GM23338 (cell line): ENCODE measurements around the gene CLSTN1. TPM values are rescaled to one million over a fixed set of nuclear protein-coding genes. Genes with fewer than 3 reads are reported as not detected.

Experiments
- ATAC-seq: fragments of 200-7000 bp; cut with Tn5 transposase; 3 replicates; pipeline ENCODE4 v1.9.1; 2020
- DNase-seq: peaks from one replicate; pipeline ENCODE4 v3.0.0-alpha.2; 2015; ENCODE audit warnings: low spot score
- H2AFZ ChIP-seq: fragments of 200-600 bp; sonication (generic); 2 replicates; pipeline ENCODE4 v1.8.0; 2016; ENCODE audit warnings: antibody characterized with exemption, mild to moderate bottlenecking, moderate library complexity
- H3F3A ChIP-seq: fragments of 200-600 bp; sonication (generic); replicated peaks from 2 replicates; pipeline ENCODE4 v1.8.0; 2017; ENCODE audit warnings: antibody characterized with exemption, mixed run types, low read depth
- H3K27ac ChIP-seq: fragments of 200-600 bp; sonication (generic); 2 replicates; pipeline ENCODE4 v1.6.1; 2016; ENCODE audit warnings: low read depth
- H3K27me3 ChIP-seq: fragments of 200-600 bp; sonication (generic); 2 replicates; pipeline ENCODE4 v1.8.0; 2016; ENCODE audit warnings: mild to moderate bottlenecking, mixed run types, moderate library complexity; ENCODE audit not compliant: insufficient read depth
- H3K36me3 ChIP-seq: fragments of 200-600 bp; sonication (generic); 2 replicates; pipeline ENCODE4 v1.8.0; 2016; ENCODE audit warnings: mild to moderate bottlenecking; ENCODE audit not compliant: insufficient read depth
- H3K4me1 ChIP-seq: fragments of 200-600 bp; sonication (generic); 2 replicates; pipeline ENCODE4 v1.8.0; 2016; ENCODE audit warnings: mild to moderate bottlenecking, moderate library complexity; ENCODE audit not compliant: insufficient read depth
- H3K4me2 ChIP-seq: fragments of 200-600 bp; sonication (generic); 2 replicates; pipeline ENCODE4 v1.7.1; 2017; ENCODE audit warnings: mixed run types
- H3K4me3 ChIP-seq: fragments of 200-600 bp; sonication (generic); 2 replicates; pipeline ENCODE4 v1.6.1; 2016; ENCODE audit warnings: mixed run types
- H3K79me2 ChIP-seq: fragments of 200-600 bp; sonication (generic); replicated peaks from 2 replicates; pipeline ENCODE4 v1.8.0; 2017; ENCODE audit warnings: mild to moderate bottlenecking; ENCODE audit not compliant: insufficient read depth
- H3K9me2 ChIP-seq: fragments of 200-600 bp; sonication (generic); 2 replicates; pipeline ENCODE4 v1.8.0; 2017; ENCODE audit not compliant: insufficient read depth
- H4K20me1 ChIP-seq: fragments of 200-600 bp; sonication (generic); replicated peaks from 2 replicates; pipeline ENCODE4 v1.8.0; 2017; ENCODE audit warnings: mild to moderate bottlenecking; ENCODE audit not compliant: insufficient read depth
- H3K27ac Mint-ChIP-seq: 2 replicates; pipeline ENCODE4 v1.8.0; 2020; ENCODE audit warnings: inconsistent platforms, mild to moderate bottlenecking, moderate library complexity, mixed read lengths
- H3K27me3 Mint-ChIP-seq: 3 replicates; pipeline ENCODE4 v1.8.0; 2022; ENCODE audit warnings: low read depth, mild to moderate bottlenecking, moderate library complexity, mixed read lengths, inconsistent platforms; ENCODE audit not compliant: insufficient read depth, poor library complexity
- H3K36me3 Mint-ChIP-seq: 3 replicates; pipeline ENCODE4 v1.8.0; 2021; ENCODE audit warnings: low read depth, mild to moderate bottlenecking, inconsistent platforms, moderate library complexity, mixed read lengths
- H3K4me1 Mint-ChIP-seq: 3 replicates; pipeline ENCODE4 v1.8.0; 2020; ENCODE audit warnings: mild to moderate bottlenecking, inconsistent platforms, mixed read lengths
- H3K4me3 Mint-ChIP-seq: 3 replicates; pipeline ENCODE4 v1.8.0; 2021; ENCODE audit warnings: moderate library complexity, mild to moderate bottlenecking, inconsistent platforms, mixed read lengths
- H3K9me3 Mint-ChIP-seq: 3 replicates; pipeline ENCODE4 v1.8.0; 2020; ENCODE audit warnings: moderate library complexity, mild to moderate bottlenecking, inconsistent platforms, mixed read lengths
- EZH2phosphoT487 ChIP-seq: fragments of 200-600 bp; sonication (generic); IDR thresholded peaks from one replicate; pipeline ENCODE4 v1.8.1; 2018; ENCODE audit warnings: antibody characterized with exemption; ENCODE audit not compliant: unreplicated experiment
- JUNB ChIP-seq: IDR thresholded peaks from one replicate; pipeline ENCODE4 v1.6.1; 2016; ENCODE audit warnings: antibody characterized with exemption; ENCODE audit not compliant: unreplicated experiment
- NANOG ChIP-seq: IDR thresholded peaks from 2 replicates; pipeline ENCODE4 v1.6.1; 2016; ENCODE audit warnings: antibody characterized with exemption, borderline replicate concordance
- POLR2AphosphoS5 ChIP-seq: IDR thresholded peaks from 2 replicates; pipeline ENCODE4 v1.6.1; 2016; ENCODE audit warnings: antibody characterized with exemption, low read depth
- STAT1 ChIP-seq: IDR thresholded peaks from one replicate; pipeline ENCODE4 v1.6.1; 2016; ENCODE audit warnings: antibody characterized with exemption; ENCODE audit not compliant: unreplicated experiment
- ZNF331 ChIP-seq: fragments of 250-450 bp; sonication (Bioruptor Pico); IDR thresholded peaks from 2 replicates; pipeline ENCODE4 v1.5.0; 2020; ENCODE audit warnings: low read depth, mild to moderate bottlenecking, moderate library complexity
- polyA plus RNA-seq: library from polyadenylated mRNA; unstranded; fragments of >200 nt; fragmentation: Nextera tagmentation; extraction: Ambion mirVana; gene quantifications from 2 replicates; pipeline ENCODE4 v1.2.1, GENCODE V29; 2016
- total RNA-seq: library from RNA; depleted of rRNA; stranded (reverse); fragments of >200 nt; shearing (Covaris generic); gene quantifications from 2 replicates; pipeline ENCODE4 v1.2.3, GENCODE V29; 2014
- TF ChIP-seq, protein P1 (sequence below), 2 experiments: fragments of 200-600 bp in 1 of 2; sonication (generic) in 1 of 2; conservative IDR thresholded peaks; 2 replicates each; pipeline versions ENCODE4 v1.5.1 to v1.6.1; 2016 to 2017; ENCODE audit warnings: antibody characterized with exemption in 2 of 2, low read depth in 2 of 2, mild to moderate bottlenecking in 2 of 2, moderate library complexity in 1 of 2
- TF ChIP-seq, protein P2 (sequence below): IDR thresholded peaks from 2 replicates; pipeline ENCODE4 v1.6.1; 2016; ENCODE audit warnings: antibody characterized with exemption
- TF ChIP-seq, protein P3 (sequence below): IDR thresholded peaks from one replicate; pipeline ENCODE4 v1.6.1; 2018; ENCODE audit warnings: antibody characterized with exemption; ENCODE audit not compliant: unreplicated experiment

Gene CLSTN1
- total and polyA plus RNA-seq, 2 experiments from 2014 or later, result 38.5 to 66.2 TPM

DNA sequence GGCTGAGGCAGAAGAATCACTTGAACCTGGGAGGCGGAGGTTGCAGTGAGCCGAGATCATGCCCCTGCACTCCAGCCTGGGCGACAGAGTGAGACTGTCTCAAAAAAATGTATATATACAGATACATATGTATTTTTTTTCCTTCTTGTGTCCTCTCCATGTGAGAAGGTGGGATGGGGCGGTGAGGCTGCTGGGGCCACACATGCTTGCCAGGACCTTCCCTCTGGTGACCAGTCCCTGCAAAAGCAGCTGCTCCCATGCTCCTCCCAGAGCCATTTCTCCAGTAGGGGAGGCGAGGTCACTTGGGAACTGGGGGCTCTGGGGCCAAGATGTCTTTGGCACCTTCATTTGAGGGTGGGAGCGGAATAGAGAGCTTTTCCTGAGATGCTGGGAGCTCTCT lies 97.4 kb downstream of the CLSTN1 start:
- no peak overlapping the region for H3K4me3 Mint-ChIP-seq
- no peak overlapping the region for H2AFZ ChIP-seq
- no peaks in the 10 kb centered on the region for H3K9me2 ChIP-seq
- H3K27ac Mint-ChIP-seq, result no peak overlapping the region
- H3K27ac ChIP-seq, result no peak overlapping the region
- ATAC-seq (no peak), DNase-seq (no peak)
- no peak overlapping the region for H3K4me2 ChIP-seq
- no peaks in the 10 kb centered on the region for H4K20me1 ChIP-seq
- no peaks in the 10 kb centered on the region for H3K79me2 ChIP-seq
- TF ChIP-seq NANOG, result no peak
- TF ChIP-seq STAT1, result no peak
- TF ChIP-seq EZH2phosphoT487, result no peak
- H3K36me3 ChIP-seq, result peaks cover 3% of the 10 kb centered on the region; the same call in 1 of the 2 replicates
- H3K4me3 ChIP-seq, result no peak overlapping the region
- H3K4me1 Mint-ChIP-seq, result peaks cover under 1% of the 10 kb centered on the region; the same call in 1 of the 3 replicates
- peaks cover 17% of the 10 kb centered on the region for H3K27me3 Mint-ChIP-seq
- H3F3A ChIP-seq, result peaks cover 6% of the 10 kb centered on the region
- H3K36me3 Mint-ChIP-seq, result peaks cover 69% of the 10 kb centered on the region
- no peaks in the 10 kb centered on the region for H3K4me1 ChIP-seq
- no peaks in the 10 kb centered on the region for H3K27me3 ChIP-seq
- peaks cover 10% of the 10 kb centered on the region; the same call in 2 of the 3 replicates for H3K9me3 Mint-ChIP-seq

DNA sequence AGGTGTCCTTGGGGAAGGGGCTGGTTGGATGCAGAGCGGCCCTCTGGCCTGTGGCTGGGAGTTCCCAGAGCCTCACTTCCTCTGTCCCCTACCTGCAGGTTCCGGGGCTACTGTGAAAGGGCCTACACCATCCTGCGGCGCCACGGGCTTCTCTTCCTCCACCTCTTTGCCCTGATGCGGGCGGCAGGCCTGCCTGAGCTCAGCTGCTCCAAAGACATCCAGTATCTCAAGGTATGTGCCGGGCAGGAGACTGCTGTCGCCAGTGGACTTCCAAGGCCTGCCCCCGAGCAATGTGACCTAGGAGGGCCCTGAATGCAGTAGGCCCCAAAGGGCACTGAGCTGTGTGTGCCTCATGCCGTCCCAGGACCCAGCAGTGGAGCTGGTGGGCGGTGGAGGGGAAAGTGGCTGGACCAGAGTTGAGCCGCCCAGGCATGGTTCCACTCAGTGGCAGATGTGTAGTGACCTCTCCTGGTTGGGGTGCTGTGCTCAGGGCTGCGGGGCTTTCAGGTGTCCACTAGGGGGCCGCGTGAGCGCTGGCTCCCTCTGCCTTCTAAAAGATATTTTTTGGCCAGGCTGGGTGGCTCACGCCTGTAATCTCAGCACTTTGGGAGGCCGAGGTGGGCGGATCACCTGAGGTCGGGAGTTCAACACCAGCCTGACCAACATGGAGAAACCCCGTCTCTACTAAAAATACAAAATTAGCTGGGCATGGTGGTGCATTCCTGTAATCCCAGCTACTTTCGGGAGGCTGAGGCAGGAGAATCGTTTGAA lies 98.9 kb downstream of the CLSTN1 start:
- Histone ChIP-seq H3K36me3 (peaks cover 3% of the 10 kb centered on the region; the same call in 1 of the 2 replicates), H3K79me2 (no peaks in the 10 kb centered on the region), H3K27ac (no peak overlapping the region; the same call in 1 of the 2 replicates), H2AFZ (no peak overlapping the region), H3K4me2 (no peak overlapping the region), H3K27me3 (no peaks in the 10 kb centered on the region), H3K4me1 (no peaks in the 10 kb centered on the region), H3F3A (peaks cover 11% of the 10 kb centered on the region), H3K9me2 (no peaks in the 10 kb centered on the region), H3K4me3 (no peak overlapping the region), H4K20me1 (no peaks in the 10 kb centered on the region)
- Mint-ChIP-seq H3K27ac (no peak overlapping the region), H3K27me3 (peaks cover 11% of the 10 kb centered on the region), H3K9me3 (peaks cover 10% of the 10 kb centered on the region; the same call in 2 of the 3 replicates), H3K36me3 (peaks cover 54% of the 10 kb centered on the region), H3K4me1 (peaks cover 2% of the 10 kb centered on the region; the same call in 1 of the 3 replicates), H3K4me3 (no peak overlapping the region)
- ATAC-seq, result peak; percentile 73
- TF ChIP-seq, protein P1, sequence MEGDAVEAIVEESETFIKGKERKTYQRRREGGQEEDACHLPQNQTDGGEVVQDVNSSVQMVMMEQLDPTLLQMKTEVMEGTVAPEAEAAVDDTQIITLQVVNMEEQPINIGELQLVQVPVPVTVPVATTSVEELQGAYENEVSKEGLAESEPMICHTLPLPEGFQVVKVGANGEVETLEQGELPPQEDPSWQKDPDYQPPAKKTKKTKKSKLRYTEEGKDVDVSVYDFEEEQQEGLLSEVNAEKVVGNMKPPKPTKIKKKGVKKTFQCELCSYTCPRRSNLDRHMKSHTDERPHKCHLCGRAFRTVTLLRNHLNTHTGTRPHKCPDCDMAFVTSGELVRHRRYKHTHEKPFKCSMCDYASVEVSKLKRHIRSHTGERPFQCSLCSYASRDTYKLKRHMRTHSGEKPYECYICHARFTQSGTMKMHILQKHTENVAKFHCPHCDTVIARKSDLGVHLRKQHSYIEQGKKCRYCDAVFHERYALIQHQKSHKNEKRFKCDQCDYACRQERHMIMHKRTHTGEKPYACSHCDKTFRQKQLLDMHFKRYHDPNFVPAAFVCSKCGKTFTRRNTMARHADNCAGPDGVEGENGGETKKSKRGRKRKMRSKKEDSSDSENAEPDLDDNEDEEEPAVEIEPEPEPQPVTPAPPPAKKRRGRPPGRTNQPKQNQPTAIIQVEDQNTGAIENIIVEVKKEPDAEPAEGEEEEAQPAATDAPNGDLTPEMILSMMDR (conservative IDR thresholded peaks at IDR 0.05; ENCODE audit: low read depth in 2 of 2), result peak; percentile 86 to 99
- no peak for TF ChIP-seq ZNF331 (CRISPR knock-in tag)
- DNase-seq, result peak; percentile 92

DNA sequence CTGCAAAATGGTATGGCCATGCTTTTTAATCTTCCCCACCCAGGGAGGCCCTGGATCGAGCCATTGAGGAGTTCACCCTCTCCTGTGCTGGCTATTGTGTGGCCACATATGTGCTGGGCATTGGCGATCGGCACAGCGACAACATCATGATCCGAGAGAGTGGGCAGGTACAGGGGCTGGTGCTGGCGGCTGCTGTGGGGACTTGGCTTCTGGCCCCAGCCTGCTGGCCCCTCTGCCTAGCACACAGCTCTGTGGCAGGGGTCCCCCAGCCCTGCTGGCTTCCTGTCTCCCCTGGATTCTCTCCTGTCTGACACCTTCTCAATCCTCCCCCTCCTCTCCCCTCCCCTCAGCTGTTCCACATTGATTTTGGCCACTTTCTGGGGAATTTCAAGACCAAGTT lies 99.8 kb downstream of the CLSTN1 start:
- Histone ChIP-seq H3K36me3 (peaks cover 3% of the 10 kb centered on the region; the same call in 1 of the 2 replicates), H3K9me2 (no peaks in the 10 kb centered on the region), H3K79me2 (no peaks in the 10 kb centered on the region), H3K4me1 (no peaks in the 10 kb centered on the region), H3F3A (peaks cover 11% of the 10 kb centered on the region), H3K27me3 (no peaks in the 10 kb centered on the region), H3K4me3 (no peak overlapping the region), H3K4me2 (no peak overlapping the region), H2AFZ (no peak overlapping the region), H3K27ac (no peak overlapping the region), H4K20me1 (no peaks in the 10 kb centered on the region)
- Mint-ChIP-seq H3K27ac (no peak overlapping the region), H3K36me3 (peaks cover 48% of the 10 kb centered on the region), H3K9me3 (peaks cover 10% of the 10 kb centered on the region; the same call in 2 of the 3 replicates), H3K27me3 (peaks cover 13% of the 10 kb centered on the region), H3K4me3 (no peak overlapping the region; the same call in 2 of the 3 replicates), H3K4me1 (peaks cover 2% of the 10 kb centered on the region; the same call in 1 of the 3 replicates)
- ATAC-seq, result no peak
- no peak for DNase-seq
- TF ChIP-seq, protein P2, sequence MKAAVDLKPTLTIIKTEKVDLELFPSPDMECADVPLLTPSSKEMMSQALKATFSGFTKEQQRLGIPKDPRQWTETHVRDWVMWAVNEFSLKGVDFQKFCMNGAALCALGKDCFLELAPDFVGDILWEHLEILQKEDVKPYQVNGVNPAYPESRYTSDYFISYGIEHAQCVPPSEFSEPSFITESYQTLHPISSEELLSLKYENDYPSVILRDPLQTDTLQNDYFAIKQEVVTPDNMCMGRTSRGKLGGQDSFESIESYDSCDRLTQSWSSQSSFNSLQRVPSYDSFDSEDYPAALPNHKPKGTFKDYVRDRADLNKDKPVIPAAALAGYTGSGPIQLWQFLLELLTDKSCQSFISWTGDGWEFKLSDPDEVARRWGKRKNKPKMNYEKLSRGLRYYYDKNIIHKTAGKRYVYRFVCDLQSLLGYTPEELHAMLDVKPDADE, result no peak
- TF ChIP-seq JUNB (no peak), NANOG (no peak), POLR2AphosphoS5 (no peak), EZH2phosphoT487 (no peak)
- TF ChIP-seq, protein P3, sequence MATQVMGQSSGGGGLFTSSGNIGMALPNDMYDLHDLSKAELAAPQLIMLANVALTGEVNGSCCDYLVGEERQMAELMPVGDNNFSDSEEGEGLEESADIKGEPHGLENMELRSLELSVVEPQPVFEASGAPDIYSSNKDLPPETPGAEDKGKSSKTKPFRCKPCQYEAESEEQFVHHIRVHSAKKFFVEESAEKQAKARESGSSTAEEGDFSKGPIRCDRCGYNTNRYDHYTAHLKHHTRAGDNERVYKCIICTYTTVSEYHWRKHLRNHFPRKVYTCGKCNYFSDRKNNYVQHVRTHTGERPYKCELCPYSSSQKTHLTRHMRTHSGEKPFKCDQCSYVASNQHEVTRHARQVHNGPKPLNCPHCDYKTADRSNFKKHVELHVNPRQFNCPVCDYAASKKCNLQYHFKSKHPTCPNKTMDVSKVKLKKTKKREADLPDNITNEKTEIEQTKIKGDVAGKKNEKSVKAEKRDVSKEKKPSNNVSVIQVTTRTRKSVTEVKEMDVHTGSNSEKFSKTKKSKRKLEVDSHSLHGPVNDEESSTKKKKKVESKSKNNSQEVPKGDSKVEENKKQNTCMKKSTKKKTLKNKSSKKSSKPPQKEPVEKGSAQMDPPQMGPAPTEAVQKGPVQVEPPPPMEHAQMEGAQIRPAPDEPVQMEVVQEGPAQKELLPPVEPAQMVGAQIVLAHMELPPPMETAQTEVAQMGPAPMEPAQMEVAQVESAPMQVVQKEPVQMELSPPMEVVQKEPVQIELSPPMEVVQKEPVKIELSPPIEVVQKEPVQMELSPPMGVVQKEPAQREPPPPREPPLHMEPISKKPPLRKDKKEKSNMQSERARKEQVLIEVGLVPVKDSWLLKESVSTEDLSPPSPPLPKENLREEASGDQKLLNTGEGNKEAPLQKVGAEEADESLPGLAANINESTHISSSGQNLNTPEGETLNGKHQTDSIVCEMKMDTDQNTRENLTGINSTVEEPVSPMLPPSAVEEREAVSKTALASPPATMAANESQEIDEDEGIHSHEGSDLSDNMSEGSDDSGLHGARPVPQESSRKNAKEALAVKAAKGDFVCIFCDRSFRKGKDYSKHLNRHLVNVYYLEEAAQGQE, result no peak
